HepG2 (cell line): ENCODE data around the gene AMBRA1. TPM values are rescaled to one million over a fixed set of nuclear protein-coding genes. Genes with fewer than 3 reads are reported as not detected.

Source experiments
- BORCS8-MEF2B ChIP-seq: sonication (generic); formaldehyde crosslinking; IDR thresholded peaks from 2 replicates; pipeline ENCODE4 v1.8.0; 2022; ENCODE audit warnings: mild to moderate bottlenecking, missing genetic modification reagents
- CEBPG ChIP-seq: IDR thresholded peaks from 2 replicates; pipeline ENCODE4 v1.6.1; 2016
- CENPBD1 ChIP-seq: sonication (generic); formaldehyde crosslinking; IDR thresholded peaks from 2 replicates; pipeline ENCODE4 v1.8.0; 2022; ENCODE audit warnings: missing genetic modification reagents, low read depth, mild to moderate bottlenecking, borderline replicate concordance
- CENPX ChIP-seq: sonication (generic); formaldehyde crosslinking; IDR thresholded peaks from 2 replicates; pipeline ENCODE4 v1.9.0; 2021; ENCODE audit warnings: mild to moderate bottlenecking, missing genetic modification reagents, moderate library complexity
- DNMT3B ChIP-seq: conservative IDR thresholded peaks from 2 replicates; pipeline ENCODE4 v1.6.1; 2016; ENCODE audit warnings: missing biosample characterization, control low read depth
- E2F2 ChIP-seq: sonication (generic); formaldehyde crosslinking; IDR thresholded peaks from 2 replicates; pipeline ENCODE4 v1.4.0; 2020; ENCODE audit warnings: missing genetic modification reagents, borderline replicate concordance
- EHMT2 ChIP-seq: fragments of 200-600 bp; sonication (generic); IDR thresholded peaks from 2 replicates; pipeline ENCODE4 v1.7.0; 2017; ENCODE audit warnings: antibody characterized with exemption, low read depth, low read length, borderline replicate concordance
- GLI4 ChIP-seq: sonication (generic); formaldehyde crosslinking; IDR thresholded peaks from 2 replicates; pipeline ENCODE4 v1.5.1; 2020; ENCODE audit warnings: missing genetic modification reagents, mild to moderate bottlenecking, moderate library complexity, borderline replicate concordance
- GLMP ChIP-seq: sonication (generic); formaldehyde crosslinking; IDR thresholded peaks from 2 replicates; pipeline ENCODE4 v1.9.0; 2021; ENCODE audit warnings: missing genetic modification reagents, mild to moderate bottlenecking, borderline replicate concordance
- GTF2F1 ChIP-seq: fragments of 150-350 bp; IDR thresholded peaks from 2 replicates; pipeline ENCODE4 v1.6.1; 2014; ENCODE audit warnings: low read length
- HMG20A ChIP-seq: IDR thresholded peaks from 2 replicates; pipeline ENCODE4 v1.6.1; 2016; ENCODE audit warnings: borderline replicate concordance
- IRF2 ChIP-seq: IDR thresholded peaks from 2 replicates; pipeline ENCODE4 v1.6.1; 2018; ENCODE audit warnings: missing genetic modification reagents, missing compliant biosample characterization
- JUN ChIP-seq: sonication (generic); formaldehyde crosslinking; IDR thresholded peaks from 2 replicates; pipeline ENCODE4 v1.4.0; 2020; ENCODE audit warnings: mild to moderate bottlenecking, missing genetic modification reagents
- NFATC3 ChIP-seq: sonication (generic); formaldehyde crosslinking; IDR thresholded peaks from 2 replicates; pipeline ENCODE4 v1.5.1; 2020; ENCODE audit warnings: mild to moderate bottlenecking, missing genetic modification reagents
- REPIN1 ChIP-seq: sonication (generic); formaldehyde crosslinking; IDR thresholded peaks from 2 replicates; pipeline ENCODE4 v1.8.0; 2022; ENCODE audit warnings: missing genetic modification reagents, low read depth, mild to moderate bottlenecking, borderline replicate concordance
- RFX1 ChIP-seq: fragments of 450-650 bp; IDR thresholded peaks from 2 replicates; pipeline ENCODE4 v1.6.1; 2017
- SMYD3 ChIP-seq: sonication (generic); formaldehyde crosslinking; IDR thresholded peaks from 2 replicates; pipeline ENCODE4 v1.8.1; 2023; ENCODE audit warnings: mild to moderate bottlenecking, missing genetic modification reagents
- SNAPC2 ChIP-seq: sonication (generic); formaldehyde crosslinking; IDR thresholded peaks from 2 replicates; pipeline ENCODE4 v1.8.1; 2022; ENCODE audit warnings: mild to moderate bottlenecking, missing genetic modification reagents
- SSRP1 ChIP-seq: IDR thresholded peaks from 2 replicates; pipeline ENCODE4 v1.6.1; 2016; ENCODE audit warnings: control low read depth
- SYNCRIP ChIP-seq: fragments of 200-400 bp; formaldehyde crosslinking; IDR thresholded peaks from 2 replicates; pipeline ENCODE4 v1.6.1; 2018; ENCODE audit warnings: mild to moderate bottlenecking, low read depth, low read length; ENCODE audit not compliant: insufficient read depth
- TCF7 ChIP-seq: sonication (generic); IDR thresholded peaks from 2 replicates; pipeline ENCODE4 v1.6.1; 2016; ENCODE audit warnings: antibody characterized with exemption, low read depth
- ZFP41 ChIP-seq: sonication (generic); formaldehyde crosslinking; IDR thresholded peaks from 2 replicates; pipeline ENCODE4 v1.4.0; 2020; ENCODE audit warnings: mild to moderate bottlenecking, missing genetic modification reagents, borderline replicate concordance
- ZKSCAN1 ChIP-seq: fragments of 150-350 bp; IDR thresholded peaks from 2 replicates; pipeline ENCODE4 v1.6.1; 2014; ENCODE audit warnings: low read length
- ZNF235 ChIP-seq: sonication (generic); formaldehyde crosslinking; IDR thresholded peaks from 2 replicates; pipeline ENCODE4 v1.8.1; 2023; ENCODE audit warnings: mild to moderate bottlenecking, missing genetic modification reagents, borderline replicate concordance
- ZNF30 ChIP-seq: sonication (generic); formaldehyde crosslinking; IDR thresholded peaks from 2 replicates; pipeline ENCODE4 v1.5.0; 2020; ENCODE audit warnings: mild to moderate bottlenecking, missing genetic modification reagents
- ZNF317 ChIP-seq: sonication (generic); formaldehyde crosslinking; IDR thresholded peaks from 2 replicates; pipeline ENCODE4 v1.5.0; 2020; ENCODE audit warnings: mild to moderate bottlenecking, missing genetic modification reagents
- ZNF331 ChIP-seq: sonication (generic); formaldehyde crosslinking; IDR thresholded peaks from 2 replicates; pipeline ENCODE4 v1.4.0; 2020; ENCODE audit warnings: missing genetic modification reagents
- ZNF510 ChIP-seq: sonication (generic); formaldehyde crosslinking; IDR thresholded peaks from 2 replicates; pipeline ENCODE4 v1.4.0; 2020; ENCODE audit warnings: low read depth, mild to moderate bottlenecking, missing genetic modification reagents
- ZNF776 ChIP-seq: sonication (generic); formaldehyde crosslinking; IDR thresholded peaks from 2 replicates; pipeline ENCODE4 v1.4.0; 2020; ENCODE audit warnings: mild to moderate bottlenecking, missing genetic modification reagents
- polyA plus RNA-seq, 8 experiments: library from polyadenylated mRNA; depleted of rRNA in 3 of 8; stranded (reverse) in 7 of 8; unstranded in 1 of 8; fragments of >200 nt; fragmentation: Illumina TruSeq in 4 of 8; extraction: Trizol in 4 of 8; gene quantifications; 2 replicates each; pipeline versions ENCODE4 v1.2.1 to v1.2.3, GENCODE V29; 2011 to 2016; ENCODE audit warnings: low read depth in 4 of 8, missing spikeins in 1 of 8, mixed read lengths in 1 of 8; ENCODE audit not compliant: insufficient read depth in 1 of 8
- total RNA-seq, 5 experiments: library from RNA; depleted of rRNA; stranded (reverse); fragments of >200 nt; fragmentation: Illumina TruSeq; extraction: Trizol; gene quantifications; 2 replicates each; pipeline ENCODE4 v1.2.3, GENCODE V29; 2016; ENCODE audit warnings: low read depth in 1 of 5

The AMBRA1 gene
- total and polyA plus RNA-seq, 2 of the 13 experiments (the other 11 are each of a cell fraction or from before 2014, with no cell fraction given): 15.7 to 26.0 TPM

GRCh38 chr11:46593550-46594373 is at the start of gene AMBRA1 (continued):
- TF ChIP-seq ZNF776 (CRISPR knock-in tag) (peak; percentile 56; the same call in 1 of the 2 replicates), GTF2F1 (no peak), ZKSCAN1 (no peak), CENPBD1 (CRISPR knock-in tag) (0 out of 2 replicates have a peak, but pooled peaks have one; percentile 29), SYNCRIP (no peak), GLMP (CRISPR knock-in tag) (no peak), ZNF510 (CRISPR knock-in tag) (peak; percentile 53; the same call in 1 of the 2 replicates), SMYD3 (CRISPR knock-in tag) (no peak), IRF2 (peak; percentile 93), ZNF235 (CRISPR knock-in tag) (no peak), RFX1 (no peak), BORCS8-MEF2B (CRISPR knock-in tag) (peak; percentile 42; the same call in 1 of the 2 replicates), ZNF30 (no peak), E2F2 (CRISPR knock-in tag) (no peak), JUN (CRISPR knock-in tag) (no peak), ZFP41 (CRISPR knock-in tag) (no peak), ZNF331 (CRISPR knock-in tag) (peak; percentile 87), SNAPC2 (CRISPR knock-in tag) (no peak), NFATC3 (CRISPR knock-in tag) (no peak), TCF7 (no peak; the same call in 1 of the 2 replicates), DNMT3B (no peak), EHMT2 (no peak), HMG20A (0 out of 2 replicates have a peak, but pooled peaks have one; percentile 13), ZNF317 (CRISPR knock-in tag) (peak; percentile 69; the same call in 1 of the 2 replicates), CEBPG (CRISPR knock-in tag) (peak; percentile 56), CENPX (CRISPR knock-in tag) (no peak), REPIN1 (CRISPR knock-in tag) (0 out of 2 replicates have a peak, but pooled peaks have one; percentile 37), SSRP1 (CRISPR knock-in tag) (no peak), GLI4 (CRISPR knock-in tag) (no peak)
